ENCODE data around the gene NOL6.

Gene NOL6

GRCh38 chr9:33453999-33454660 lies 19.6 kb downstream of the NOL6 start:
- DNase-seq (ENCODE audit: low read depth), result no peak

- DNase-seq (ENCODE audit: low read depth), result no peak
Observed at GRCh38 chr9:33453286-33453860, 20.4 kb downstream of the NOL6 start.

- peak; percentile 59 for DNase-seq (ENCODE audit: low read depth)
Observed at GRCh38 chr9:33452828-33453271, 20.9 kb downstream of the NOL6 start.

- no peak for DNase-seq (ENCODE audit: low read depth)
Observed at GRCh38 chr9:33450621-33451146, 23.0 kb downstream of the NOL6 start.

- DNase-seq (ENCODE audit: low read depth), result no peak
Observed at GRCh38 chr9:33449715-33450114, 24.0 kb downstream of the NOL6 start.

- no peak for DNase-seq (ENCODE audit: low read depth)
Observed at GRCh38 chr9:33447799-33448553, 25.7 kb downstream of the NOL6 start.

GRCh38 chr9:33446946-33447798 lies 26.6 kb downstream of the NOL6 start, which contains the start of gene AQP3:
Gene AQP3 (minus strand): TSS chr9:33447593. CDS start chr9:33447530, 63 bp downstream.
- peak; percentile 41 for DNase-seq (ENCODE audit: low read depth)

- no peak for DNase-seq (ENCODE audit: low read depth)
Observed at GRCh38 chr9:33446240-33446945, 27.3 kb downstream of the NOL6 start.

- no peak for DNase-seq (ENCODE audit: low read depth)
Observed at GRCh38 chr9:33445389-33446239, 28.1 kb downstream of the NOL6 start.

GRCh38 chr9:33443464-33444154 lies 30.1 kb downstream of the NOL6 start:
- DNase-seq (ENCODE audit: low read depth), result no peak

- no peak for DNase-seq (ENCODE audit: low read depth)
Observed at GRCh38 chr9:33443047-33443446, 30.7 kb downstream of the NOL6 start.

- DNase-seq (ENCODE audit: low read depth), result no peak
Observed at GRCh38 chr9:33442125-33442524, 31.6 kb downstream of the NOL6 start.

GRCh38 chr9:33440609-33441008 lies 33.1 kb downstream of the NOL6 start:
- DNase-seq (ENCODE audit: low read depth), result no peak

- DNase-seq (ENCODE audit: low read depth), result no peak
Observed at GRCh38 chr9:33440204-33440603, 33.5 kb downstream of the NOL6 start.

- DNase-seq (ENCODE audit: low read depth), result peak; percentile 14
Observed at GRCh38 chr9:33439731-33440130, 34.0 kb downstream of the NOL6 start.

GRCh38 chr9:33438926-33439680 lies 34.6 kb downstream of the NOL6 start:
- no peak for DNase-seq (ENCODE audit: low read depth)

- no peak for DNase-seq (ENCODE audit: low read depth)
Observed at GRCh38 chr9:33437898-33438297, 35.8 kb downstream of the NOL6 start.

GRCh38 chr9:33437205-33437604 lies 36.5 kb downstream of the NOL6 start:
- DNase-seq (ENCODE audit: low read depth), result no peak

GRCh38 chr9:33436445-33436844 lies 37.3 kb downstream of the NOL6 start:
- DNase-seq (ENCODE audit: low read depth), result no peak
